Measurements from ENCODE around the gene PER1. TPM values are rescaled to one million over a fixed set of nuclear protein-coding genes. Genes with fewer than 3 reads are reported as not detected.

The PER1 gene
- total RNA-seq, 1 experiment from 2014 or later, result 87.6 TPM

GRCh38 chr17:8138672-8139371 is 13.4 kb downstream of the PER1 start (continued):
- TF ChIP-seq YY1 (IDR thresholded peaks at IDR 0.05; ENCODE audit: extremely low read depth, insufficient replicate concordance, low read depth, low read length) (peak; percentile 29), SRF (IDR thresholded peaks at IDR 0.05; ENCODE audit: low read depth) (no peak; the same call in 1 of the 2 replicates), ZNF274 (IDR thresholded peaks at IDR 0.05; ENCODE audit: low read depth, low read length) (no peak), ZFX (IDR thresholded peaks at IDR 0.05) (no peak), SP1 (IDR thresholded peaks at IDR 0.05; ENCODE audit: low read depth) (peak; percentile 47; the same call in 1 of the 2 replicates), FOSL1 (IDR thresholded peaks at IDR 0.05; ENCODE audit: low read depth) (no peak)

- Histone ChIP-seq H3K36me3 (ENCODE audit: control insufficient read depth in 1 of 2, insufficient read depth in 2 of 2, low read length in 2 of 2) (peaks cover 4 to 21% of the 10 kb centered on the region in 2 experiments), H3K9ac (ENCODE audit: low read length) (peak overlapping the region; percentile 44; the same call in 1 of the 2 replicates), H3K4me1 (ENCODE audit: control insufficient read depth in 1 of 2, insufficient read depth in 2 of 2, low read length in 2 of 2) (peaks cover 32 to 66% of the 10 kb centered on the region in 2 experiments), H3K4me3 (replicated peaks in 1 of 2; ENCODE audit: low read depth in 1 of 2, low read length in 2 of 2) (peak overlapping the region in 1 of 2 experiments; percentile 33; a peak in 2 of 4 replicates), H4K20me1 (ENCODE audit: insufficient read depth) (0 out of 2 replicates have a peak, but pooled peaks cover 6% of the 10 kb centered on the region), H2AFZ (ENCODE audit: low read depth, low read length, poor library complexity, severe bottlenecking) (peak overlapping the region; percentile 29), H3K4me2 (ENCODE audit: low read length) (peak overlapping the region; percentile 77), H3K79me2 (ENCODE audit: insufficient read depth, low read length) (no peaks in the 10 kb centered on the region), H3K27ac (ENCODE audit: low read depth, low read length) (peak overlapping the region; percentile 16), H3K27me3 (ENCODE audit: insufficient read depth, low read length) (no peaks in the 10 kb centered on the region), H3K9me2 (ENCODE audit: insufficient read depth) (no peaks in the 10 kb centered on the region), H3K9me3 (ENCODE audit: control insufficient read depth in 1 of 2, insufficient read depth in 1 of 2, low read depth in 1 of 2, low read length in 2 of 2) (no peaks in the 10 kb centered on the region)
- TF ChIP-seq FOSL1 (IDR thresholded peaks at IDR 0.05; ENCODE audit: low read depth), result no peak
- ChIA-PET CTCF (interaction anchor here (1.2 to 2.8 kb wide), 4 partner anchors 11 to 64 kb away, joined by 3 to 13 read pairs (median 6); partner anchors contain the start of gene BORCS6), POLR2A (interaction anchor here (2.2 to 3.7 kb wide), 2 partner anchors 14 to 35 kb away, joined by 6 to 25 read pairs; partner anchors contain the start of gene PER1), RAD21 (ENCODE audit: low non-redundant PET in 1 of 2, low total read pairs in 2 of 2, uncharacterized antibody in 2 of 2, unreplicated experiment in 2 of 2) (no interaction called here)
- BruUV-seq (replicated peaks), result no TSS peak
- intact Hi-C loops (cut with micrococcal nuclease), result loop anchor here (2.0 to 5.0 kb wide), 3 partner anchors 18 to 84 kb away; no protein-coding TSS in a partner anchor
- DNase-seq (ENCODE audit: low read depth, low spot score) (no peak), ATAC-seq (no peak)
Observed at GRCh38 chr17:8138374-8138671, 13.9 kb downstream of the PER1 start.
